ENCODE data around the gene NOXA1. TPM values are rescaled to one million over a fixed set of nuclear protein-coding genes. Genes with fewer than 3 reads are reported as not detected.
"Not testable (repeated sequence)": the region's sequence is repeated elsewhere in the genome, so short reads cannot be mapped to it uniquely, and the experiment has no call there.

Gene NOXA1
- total RNA-seq, 4 donors from 2014 or later = 6.3 to 11.4 (median 10.1) TPM

DNA sequence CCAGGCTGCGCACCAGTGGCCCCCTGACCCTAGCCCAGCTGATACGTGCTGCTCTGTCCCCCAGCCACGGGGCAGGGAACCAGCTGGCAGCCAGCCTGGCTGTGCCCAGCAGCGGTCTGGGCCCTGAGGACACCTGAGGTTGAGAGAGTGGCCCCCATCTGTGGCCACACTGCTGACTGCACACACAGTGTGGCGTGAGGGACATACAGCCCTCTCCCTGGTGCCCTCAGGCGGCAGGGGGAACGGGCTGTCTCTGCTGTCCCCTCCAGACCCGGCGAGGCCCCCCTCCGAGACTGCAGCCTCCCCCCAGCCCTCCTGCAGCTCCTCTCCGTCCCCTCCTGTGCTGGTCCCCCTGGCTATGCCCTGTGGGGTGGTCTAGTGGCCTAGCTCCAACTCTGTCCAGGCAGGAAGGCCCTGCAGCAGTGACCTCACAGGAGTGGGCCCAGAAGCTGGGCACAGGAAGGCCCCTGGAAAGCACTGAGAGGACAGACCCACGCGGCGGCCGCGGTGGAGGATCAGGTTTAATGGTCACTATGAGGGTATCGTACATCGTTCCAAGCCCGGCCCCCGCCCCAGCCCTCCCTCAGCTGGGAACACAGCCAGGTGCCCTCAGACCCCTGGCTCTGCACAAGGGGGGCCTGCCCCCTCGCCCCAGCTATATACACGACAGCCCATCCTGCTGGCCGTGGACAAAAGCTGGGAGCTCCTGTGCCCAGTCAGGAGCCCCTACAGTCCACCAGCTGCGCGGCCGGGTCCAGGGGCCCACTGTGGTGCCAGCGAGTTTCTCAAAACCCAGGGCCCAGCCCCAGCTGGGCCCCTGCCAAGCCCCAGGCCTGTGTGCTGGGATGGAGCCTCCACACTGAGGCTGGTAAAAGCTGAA, 24.8 kb downstream of the NOXA1 start:
- Histone ChIP-seq H3K4me1 (peaks cover 0 to 25% (median 6%) of the 10 kb centered on the region in 4 donors), H3K27ac (no peak overlapping the region), H3K36me3 (peaks cover 0 to 36% (median 2%) of the 10 kb centered on the region in 3 donors), H3K4me3 (no peak overlapping the region), H3K9me3 (no peaks in the 10 kb centered on the region), H3K27me3 (peaks cover 0 to 11% of the 10 kb centered on the region in 2 donors)
- no peak for TF ChIP-seq EP300 (IDR thresholded peaks at IDR 0.05)
- no peak for TF ChIP-seq CTCF (IDR thresholded peaks at IDR 0.05)
- TF ChIP-seq POLR2A (IDR thresholded peaks at IDR 0.05) = no peak
- DNase-seq (ENCODE audit: low spot score in 2 of 2) = no peak
- 57 to 83% methylated on average over 7 to 22 of the region's 27 CpGs for WGBS, 2 donors

GRCh38 chr9:137448602-137448962, 25.4 kb downstream of the NOXA1 start:
- TF ChIP-seq CTCF (IDR thresholded peaks at IDR 0.05) (no peak), EP300 (IDR thresholded peaks at IDR 0.05) (no peak), POLR2A (IDR thresholded peaks at IDR 0.05) (no peak)
- Histone ChIP-seq H3K9me3 (no peaks in the 10 kb centered on the region), H3K27ac (no peak overlapping the region), H3K4me1 (peaks cover 0 to 29% (median 12%) of the 10 kb centered on the region in 4 donors), H3K4me3 (no peak overlapping the region), H3K36me3 (peaks cover 0 to 42% (median 2%) of the 10 kb centered on the region in 3 donors), H3K27me3 (peaks cover 0 to 5% of the 10 kb centered on the region in 2 donors)
- 79 to 81% methylated on average over 13 to 16 of the region's 16 CpGs for WGBS, 2 donors
- DNase-seq (ENCODE audit: low spot score in 2 of 2) = no peak

- 84 to 85% methylated on average over 24 to 31 of the region's 36 CpGs for WGBS, 2 donors
- H3K9me3 ChIP-seq = no peaks in the 10 kb centered on the region
- H3K36me3 ChIP-seq = peaks cover 0 to 42% (median 2%) of the 10 kb centered on the region in 3 donors
- TF ChIP-seq EP300 (IDR thresholded peaks at IDR 0.05) (no peak), CTCF (IDR thresholded peaks at IDR 0.05) (no peak), POLR2A (IDR thresholded peaks at IDR 0.05) (no peak)
- no peak overlapping the region for H3K4me3 ChIP-seq
- no peaks in the 10 kb centered on the region for H3K27me3 ChIP-seq
- peaks cover 0 to 34% (median 15%) of the 10 kb centered on the region in 4 donors for H3K4me1 ChIP-seq
- no peak for DNase-seq (ENCODE audit: low spot score in 2 of 2)
- H3K27ac ChIP-seq = no peak overlapping the region
Observed at GRCh38 chr9:137449081-137449844, 26.1 kb downstream of the NOXA1 start.

DNA sequence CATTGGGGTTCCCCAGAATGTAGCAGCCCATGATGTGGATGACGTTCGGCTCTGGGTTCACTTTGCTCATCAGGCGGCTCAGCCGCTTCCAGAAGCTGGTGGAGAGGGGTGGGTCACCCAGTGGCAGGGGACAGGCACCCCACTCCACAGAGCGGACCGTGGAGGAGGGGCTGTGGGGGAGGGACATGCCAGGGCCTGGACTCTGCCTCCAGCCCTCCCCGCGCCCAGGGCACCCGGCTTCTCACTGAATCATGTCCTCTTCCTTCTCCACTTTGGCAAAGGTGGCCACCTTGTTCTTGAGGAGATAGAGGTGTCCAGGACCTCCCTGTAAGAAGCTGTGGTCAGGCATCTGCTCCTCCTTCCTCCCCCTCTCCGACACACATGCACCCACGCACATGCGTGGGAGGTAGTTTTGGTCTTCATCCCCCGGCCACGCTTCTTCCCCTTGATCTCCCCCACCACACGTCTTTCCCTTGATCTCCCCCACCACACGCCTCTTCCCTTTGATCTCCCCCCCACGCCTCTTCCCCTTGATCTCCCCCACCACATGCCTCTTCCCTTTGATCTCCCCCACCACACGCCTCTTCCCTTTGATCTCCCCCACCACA, 26.8 kb downstream of the NOXA1 start:
- no peaks in the 10 kb centered on the region for H3K9me3 ChIP-seq
- no peaks in the 10 kb centered on the region for H3K27me3 ChIP-seq
- TF ChIP-seq CTCF (IDR thresholded peaks at IDR 0.05) (no peak), POLR2A (IDR thresholded peaks at IDR 0.05) (no peak), EP300 (IDR thresholded peaks at IDR 0.05) (no peak)
- H3K36me3 ChIP-seq = peaks cover 0 to 44% (median 2%) of the 10 kb centered on the region in 3 donors
- no peak overlapping the region for H3K27ac ChIP-seq
- no peak for DNase-seq (ENCODE audit: low spot score in 2 of 2)
- WGBS, 2 donors = 79 to 85% methylated on average over 17 to 18 of the region's 18 CpGs
- H3K4me3 ChIP-seq = no peak overlapping the region
- H3K4me1 ChIP-seq = peaks cover 0 to 40% (median 23%) of the 10 kb centered on the region in 4 donors

GRCh38 chr9:137450539-137451222, 27.5 kb downstream of the NOXA1 start:
- DNase-seq (ENCODE audit: low spot score in 2 of 2); H3K27ac ChIP-seq; H3K4me3 ChIP-seq; H3K27me3 ChIP-seq; H3K9me3 ChIP-seq: not testable (repeated sequence)
- Histone ChIP-seq H3K36me3 (peaks cover 0 to 51% (median 2%) of the 10 kb centered on the region in 3 donors), H3K4me1 (peaks cover 0 to 40% (median 27%) of the 10 kb centered on the region in 4 donors)
- 81 to 83% methylated on average over 17 to 21 of the region's 24 CpGs for WGBS, 2 donors

GRCh38 chr9:137451264-137452005, 28.2 kb downstream of the NOXA1 start:
- Histone ChIP-seq H3K36me3 (peaks cover 0 to 57% (median 2%) of the 10 kb centered on the region in 3 donors), H3K4me1 (peaks cover 0 to 40% (median 28%) of the 10 kb centered on the region in 4 donors)
- WGBS, 2 donors = 74 to 94% methylated on average over 6 to 7 of the region's 31 CpGs
- not testable (repeated sequence) for H3K27me3 ChIP-seq; DNase-seq (ENCODE audit: low spot score in 2 of 2); H3K9me3 ChIP-seq; H3K27ac ChIP-seq; H3K4me3 ChIP-seq
